Stimulated activated CD8-positive, alpha-beta memory T cell treated with anti-CD3 and anti-CD28 coated beads, Interleukin-4, amount 100 ng/mL, for 4 hours (primary cell): ENCODE data around the gene TIMM17A.
"Not testable (repeated sequence)": the region's sequence is repeated elsewhere in the genome, so short reads cannot be mapped to it uniquely, and the experiment has no call there.

Source experiments
- DNase-seq, 2 donors: peaks; one replicate each; pipeline ENCODE4 v3.0.0-alpha.2; 2020; ENCODE audit warnings: low read depth in 2 of 2, low spot score in 1 of 2

The TIMM17A gene

DNA sequence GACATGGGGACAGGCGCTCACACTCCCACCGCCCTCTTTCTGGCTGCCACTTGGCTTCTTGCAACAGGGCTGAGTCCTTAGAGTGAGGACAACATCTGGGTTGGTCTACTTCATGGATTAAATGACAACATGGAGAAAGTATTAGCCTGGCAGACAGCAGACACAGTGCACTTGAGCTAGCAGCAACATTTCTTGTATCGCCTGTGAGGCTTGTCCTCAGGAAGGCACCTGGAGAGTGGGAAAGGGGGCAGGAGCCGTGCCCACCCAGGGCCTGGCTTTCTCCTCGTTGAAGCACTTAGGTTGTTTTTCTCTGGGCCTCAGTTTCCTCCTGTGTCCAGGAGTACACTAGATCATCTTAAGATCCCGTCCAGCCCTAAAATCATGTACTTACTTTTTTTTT lies 58.8 kb downstream of the TIMM17A start:
- DNase-seq, result no peak

DNA sequence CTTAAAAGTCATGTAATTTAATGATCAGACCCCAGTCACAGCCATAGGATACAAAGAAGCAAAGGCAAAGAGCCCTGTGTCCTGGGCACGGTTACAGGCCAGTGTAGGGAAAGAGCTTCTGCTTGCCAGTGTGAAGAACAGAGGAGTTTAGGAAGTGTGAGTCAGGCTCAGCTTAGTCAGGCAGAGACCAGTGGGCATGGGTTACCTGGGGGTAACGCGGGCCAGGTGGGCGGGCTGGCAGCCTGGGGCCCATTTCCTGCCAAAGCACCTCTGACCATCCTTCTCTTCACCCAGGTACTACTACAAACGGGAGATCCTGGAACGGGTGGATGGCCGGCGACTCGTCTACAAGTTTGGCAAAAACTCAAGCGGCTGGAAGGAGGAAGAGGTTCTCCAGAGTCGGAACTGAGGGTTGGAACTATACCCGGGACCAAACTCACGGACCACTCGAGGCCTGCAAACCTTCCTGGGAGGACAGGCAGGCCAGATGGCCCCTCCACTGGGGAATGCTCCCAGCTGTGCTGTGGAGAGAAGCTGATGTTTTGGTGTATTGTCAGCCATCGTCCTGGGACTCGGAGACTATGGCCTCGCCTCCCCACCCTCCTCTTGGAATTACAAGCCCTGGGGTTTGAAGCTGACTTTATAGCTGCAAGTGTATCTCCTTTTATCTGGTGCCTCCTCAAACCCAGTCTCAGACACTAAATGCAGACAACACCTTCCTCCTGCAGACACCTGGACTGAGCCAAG lies 59.8 kb downstream of the TIMM17A start:
- DNase-seq, result no peak

DNA sequence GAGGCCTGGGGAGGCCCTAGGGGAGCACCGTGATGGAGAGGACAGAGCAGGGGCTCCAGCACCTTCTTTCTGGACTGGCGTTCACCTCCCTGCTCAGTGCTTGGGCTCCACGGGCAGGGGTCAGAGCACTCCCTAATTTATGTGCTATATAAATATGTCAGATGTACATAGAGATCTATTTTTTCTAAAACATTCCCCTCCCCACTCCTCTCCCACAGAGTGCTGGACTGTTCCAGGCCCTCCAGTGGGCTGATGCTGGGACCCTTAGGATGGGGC lies 60.3 kb downstream of the TIMM17A start:
- no peak for DNase-seq

DNA sequence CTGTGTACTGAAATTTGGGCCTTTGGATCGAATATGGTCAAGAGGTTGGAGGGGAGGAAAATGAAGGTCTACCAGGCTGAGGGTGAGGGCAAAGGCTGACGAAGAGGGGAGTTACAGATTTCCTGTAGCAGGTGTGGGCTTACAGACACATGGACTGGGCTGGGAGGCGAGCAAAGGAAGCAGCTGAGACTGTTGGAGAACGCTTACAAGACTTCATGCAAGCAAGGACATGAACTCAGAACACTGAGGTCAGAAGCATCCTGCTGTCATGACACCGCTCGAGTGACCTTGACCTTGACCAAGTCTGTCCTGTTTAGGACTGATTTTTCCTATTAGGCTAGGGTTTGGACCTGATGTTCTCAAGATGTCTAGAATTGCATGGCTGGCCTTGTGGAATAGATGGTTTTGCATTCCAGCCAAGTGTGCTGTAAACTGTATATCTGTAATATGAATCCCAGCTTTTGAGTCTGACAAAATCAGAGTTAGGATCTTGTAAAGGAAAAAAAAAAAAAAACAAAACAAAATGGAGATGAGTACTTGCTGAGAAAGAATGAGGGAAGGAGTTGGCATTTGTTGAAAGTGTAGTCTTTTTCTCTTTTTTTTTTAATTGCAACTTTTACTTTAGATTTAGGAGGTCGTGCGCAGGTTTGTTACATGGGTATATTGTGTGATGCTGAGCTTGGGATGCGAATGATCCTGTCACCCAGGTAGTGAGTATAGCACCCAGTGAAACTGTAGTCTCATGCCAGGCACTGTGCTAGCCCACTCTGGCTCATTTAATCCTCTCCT lies 60.9 kb downstream of the TIMM17A start:
- DNase-seq, result no peak

DNA sequence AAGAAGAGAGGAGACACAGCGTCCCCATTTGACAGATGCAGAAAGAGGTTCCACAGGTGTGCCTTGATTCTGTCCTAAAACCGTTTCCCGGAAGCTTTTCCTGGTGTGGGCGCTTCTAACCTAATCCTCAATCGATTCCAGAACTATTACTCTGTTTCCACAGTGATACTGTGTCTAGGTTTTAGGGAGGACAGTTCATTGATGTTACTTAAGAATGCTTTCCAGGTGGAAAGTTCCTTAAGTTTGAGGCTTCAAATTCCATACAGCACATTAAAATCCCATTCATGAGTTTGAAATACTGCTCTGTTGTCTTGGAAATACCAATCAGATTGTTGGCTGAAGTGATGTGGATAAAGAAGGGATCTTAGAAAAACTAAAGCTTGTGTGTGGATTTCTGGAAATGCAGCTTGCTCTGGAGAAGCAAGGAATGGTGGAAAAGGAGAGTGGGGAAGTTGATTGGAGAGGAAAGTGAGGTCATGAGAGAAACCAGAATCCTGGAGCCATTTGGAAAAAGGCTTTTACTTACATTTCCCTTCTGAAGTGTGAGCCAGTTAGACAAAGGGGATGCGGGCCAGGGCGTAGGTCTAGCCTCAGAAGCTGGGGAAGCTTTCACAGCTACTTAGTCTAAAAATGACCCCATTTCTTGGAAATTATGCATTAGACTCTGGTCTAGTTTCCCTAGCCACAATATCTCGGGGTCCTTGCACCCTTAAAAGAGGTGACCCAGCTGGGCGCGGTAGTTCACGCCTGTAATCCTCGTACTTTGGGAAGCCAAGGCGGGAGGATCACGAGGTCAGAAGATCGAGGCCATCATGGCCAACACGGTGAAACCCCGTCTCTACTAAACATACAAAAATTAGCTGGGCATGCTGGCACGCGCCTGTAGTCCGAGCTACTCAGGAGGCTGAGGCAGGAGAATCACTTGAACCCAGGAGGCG lies 61.8 kb downstream of the TIMM17A start:
- no peak for DNase-seq

DNA sequence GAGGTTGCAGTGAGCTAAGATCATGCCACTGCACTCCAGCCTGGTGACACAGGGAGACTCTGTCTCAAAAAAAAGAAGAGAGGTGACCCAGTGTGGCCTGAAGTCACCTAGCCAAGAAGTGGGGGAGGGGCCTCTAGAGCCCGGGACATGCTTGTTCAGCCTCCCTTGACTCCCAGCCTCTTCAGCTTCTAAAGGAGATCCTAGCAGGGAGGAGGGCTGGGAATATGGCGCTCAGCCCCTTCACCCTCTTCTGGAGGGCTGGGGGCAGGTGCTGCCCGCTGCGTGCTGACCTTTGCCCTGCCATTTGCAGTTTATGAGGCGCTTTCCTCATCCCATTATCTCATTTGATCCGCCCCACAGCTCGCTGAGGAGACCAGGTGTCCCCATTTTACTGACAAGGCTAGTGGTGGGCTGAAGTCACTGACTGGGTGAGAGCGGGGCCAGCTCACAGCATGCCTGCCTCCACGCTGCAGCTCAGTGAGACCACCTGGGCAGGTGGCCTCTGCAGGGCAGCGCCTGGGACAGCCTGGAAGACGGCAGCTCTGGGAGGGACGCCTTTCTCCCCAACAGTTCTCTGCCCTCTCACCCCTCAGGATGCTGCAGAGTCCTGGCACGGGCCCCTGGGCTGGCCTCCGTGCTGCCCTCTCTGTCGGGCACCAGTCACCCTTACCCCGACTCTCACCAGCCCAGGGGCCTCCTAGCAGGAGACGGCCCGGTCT lies 62.6 kb downstream of the TIMM17A start:
- DNase-seq, result no peak

DNA sequence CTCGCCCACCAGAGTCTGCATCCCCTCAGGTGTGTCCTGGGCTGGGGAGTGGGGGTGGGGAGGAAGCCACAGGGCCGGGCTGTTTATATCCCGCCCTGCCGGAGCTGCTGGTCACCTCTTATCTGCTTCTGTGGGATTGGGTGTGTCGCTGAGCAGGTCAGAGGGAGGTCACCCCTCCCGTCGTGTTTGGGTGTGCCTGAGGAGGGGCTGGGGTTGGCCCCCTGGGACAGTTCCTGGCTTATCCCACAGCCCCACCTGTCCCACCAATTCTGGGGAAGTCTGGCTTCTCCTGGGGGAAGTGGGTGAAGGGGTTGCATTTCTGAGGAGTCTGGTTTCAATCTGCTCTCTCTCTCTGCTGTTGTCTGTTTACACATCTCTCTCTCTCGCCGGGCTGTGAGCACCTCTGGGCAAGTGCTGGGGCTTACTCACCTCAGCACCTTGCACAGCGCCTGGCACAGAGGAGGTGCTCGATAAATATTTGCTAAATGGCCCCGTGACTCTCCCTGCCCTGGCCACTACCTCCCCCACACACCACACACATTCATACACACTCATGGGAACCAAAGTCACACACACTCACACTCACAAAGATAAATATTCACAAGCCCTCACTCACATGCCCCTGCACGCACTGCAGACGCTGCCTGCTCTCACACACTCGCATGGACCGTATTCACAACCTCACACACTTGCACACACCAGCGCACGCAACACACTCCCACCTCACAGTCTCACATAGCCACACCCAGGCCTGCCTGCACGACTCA lies 63.3 kb downstream of the TIMM17A start:
- no peak for DNase-seq

DNA sequence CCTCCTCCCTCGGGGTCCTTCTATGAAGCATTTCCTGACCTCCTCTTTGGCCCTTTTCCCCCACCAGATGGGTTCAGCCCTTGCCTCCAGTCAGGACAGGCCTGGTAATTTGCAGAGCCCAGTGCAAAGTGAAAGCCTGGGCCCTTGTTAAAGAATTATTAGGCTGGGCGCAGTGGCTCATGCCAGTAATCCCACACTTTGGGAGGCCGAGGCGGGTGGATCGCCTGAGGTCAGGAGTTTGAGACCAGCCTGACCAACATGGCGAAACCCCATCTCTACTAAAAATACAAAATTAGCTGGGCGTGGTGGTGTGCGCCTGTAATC lies 63.9 kb downstream of the TIMM17A start:
- not testable (repeated sequence) for DNase-seq
